Measurements from ENCODE around the gene GALNS. TPM values are rescaled to one million over a fixed set of nuclear protein-coding genes. Genes with fewer than 3 reads are reported as not detected.

The GALNS gene
- polyA plus RNA-seq, 1 donor from 2014 or later: 19.4 TPM

GRCh38 chr16:88793251-88793954 is 63.3 kb downstream of the GALNS start:
- no peaks in the 10 kb centered on the region for H3K9me3 ChIP-seq (ENCODE audit: low read length)
- no peak overlapping the region for H3K27ac ChIP-seq (ENCODE audit: low read length)
- no peaks in the 10 kb centered on the region for H3K79me2 ChIP-seq (replicated peaks; ENCODE audit: insufficient read depth, low read length)
- no peak overlapping the region for H2AFZ ChIP-seq (ENCODE audit: low read depth, low read length)
- no peaks in the 10 kb centered on the region for H3K27me3 ChIP-seq (ENCODE audit: insufficient read depth, low read depth, low read length)
- H3K9me2 ChIP-seq (ENCODE audit: insufficient read depth, low read length): no peaks in the 10 kb centered on the region
- H3K4me2 ChIP-seq (ENCODE audit: low read length): no peak overlapping the region
- H3F3A ChIP-seq (ENCODE audit: insufficient read depth, low read length, poor library complexity, severe bottlenecking): no peaks in the 10 kb centered on the region
- H4K20me1 ChIP-seq (ENCODE audit: insufficient read depth): no peaks in the 10 kb centered on the region
- H3K36me3 ChIP-seq (ENCODE audit: insufficient read depth, low read length): no peaks in the 10 kb centered on the region
- H3K4me3 ChIP-seq (ENCODE audit: low read length): no peak overlapping the region
- H3K9ac ChIP-seq (ENCODE audit: low read length): no peak overlapping the region
- no peak for TF ChIP-seq REST (IDR thresholded peaks at IDR 0.05; ENCODE audit: borderline replicate concordance)
- TF ChIP-seq EZH2 (IDR thresholded peaks at IDR 0.05; ENCODE audit: borderline replicate concordance, insufficient read depth, low read length, poor library complexity, severe bottlenecking): no peak
- TF ChIP-seq TAF1 (IDR thresholded peaks at IDR 0.05; ENCODE audit: low read depth): no peak
- TF ChIP-seq RAD21 (conservative IDR thresholded peaks at IDR 0.05): no peak
- no peak for TF ChIP-seq MXI1 (conservative IDR thresholded peaks at IDR 0.05; ENCODE audit: poor library complexity, severe bottlenecking)
- no peak for TF ChIP-seq EP300 (conservative IDR thresholded peaks at IDR 0.05; ENCODE audit: poor library complexity, severe bottlenecking)
- no peak for TF ChIP-seq CTCF (IDR thresholded peaks at IDR 0.05; ENCODE audit: poor library complexity, severe bottlenecking)
- TF ChIP-seq POLR2AphosphoS5 (IDR thresholded peaks at IDR 0.05): no peak
- TF ChIP-seq SMC3 (conservative IDR thresholded peaks at IDR 0.05; ENCODE audit: poor library complexity): no peak

- Histone ChIP-seq H3K79me2 (replicated peaks; ENCODE audit: insufficient read depth, low read length) (no peaks in the 10 kb centered on the region), H3K4me3 (ENCODE audit: low read length) (no peak overlapping the region), H3K27me3 (ENCODE audit: insufficient read depth, low read depth, low read length) (no peaks in the 10 kb centered on the region), H3F3A (ENCODE audit: insufficient read depth, low read length, poor library complexity, severe bottlenecking) (no peaks in the 10 kb centered on the region), H3K27ac (ENCODE audit: low read length) (no peak overlapping the region), H4K20me1 (ENCODE audit: insufficient read depth) (no peaks in the 10 kb centered on the region), H3K36me3 (ENCODE audit: insufficient read depth, low read length) (no peaks in the 10 kb centered on the region), H3K9me3 (ENCODE audit: low read length) (no peaks in the 10 kb centered on the region), H3K9me2 (ENCODE audit: insufficient read depth, low read length) (no peaks in the 10 kb centered on the region), H3K4me2 (ENCODE audit: low read length) (no peak overlapping the region), H2AFZ (ENCODE audit: low read depth, low read length) (no peak overlapping the region), H3K9ac (ENCODE audit: low read length) (no peak overlapping the region)
- TF ChIP-seq SMC3 (conservative IDR thresholded peaks at IDR 0.05; ENCODE audit: poor library complexity): no peak
- no peak for TF ChIP-seq RAD21 (conservative IDR thresholded peaks at IDR 0.05)
- no peak for TF ChIP-seq TAF1 (IDR thresholded peaks at IDR 0.05; ENCODE audit: low read depth)
- no peak for TF ChIP-seq POLR2AphosphoS5 (IDR thresholded peaks at IDR 0.05)
- no peak for TF ChIP-seq CTCF (IDR thresholded peaks at IDR 0.05; ENCODE audit: poor library complexity, severe bottlenecking)
Observed at GRCh38 chr16:88792668-88793250, 64.0 kb downstream of the GALNS start.
